Hepatocyte (in vitro differentiated cells): ENCODE measurements around the gene RACGAP1. TPM values are rescaled to one million over a fixed set of nuclear protein-coding genes. Genes with fewer than 3 reads are reported as not detected.

Source experiments
- DNase-seq: peaks from one replicate; pipeline ENCODE4 v3.0.0-alpha.2; 2016; ENCODE audit warnings: low spot score
- H2AFZ ChIP-seq: fragments of 200-600 bp; sonication (generic); 2 replicates; pipeline ENCODE4 v1.6.0; 2016; ENCODE audit warnings: antibody characterized with exemption, mild to moderate bottlenecking
- H3K27ac ChIP-seq: fragments of 200-600 bp; sonication (generic); 2 replicates; pipeline ENCODE4 v1.5.1; 2016; ENCODE audit warnings: mild to moderate bottlenecking
- H3K27me3 ChIP-seq: fragments of 200-600 bp; sonication (generic); 2 replicates; pipeline ENCODE4 v1.6.1; 2016
- H3K36me3 ChIP-seq: fragments of 200-600 bp; sonication (generic); replicated peaks from 2 replicates; pipeline ENCODE4 v1.5.1; 2016; ENCODE audit warnings: low read depth; ENCODE audit not compliant: insufficient read depth
- H3K4me1 ChIP-seq: fragments of 200-600 bp; sonication (generic); 2 replicates; pipeline ENCODE4 v1.5.1; 2016; ENCODE audit warnings: mild to moderate bottlenecking, moderate library complexity; ENCODE audit not compliant: insufficient read depth
- H3K4me2 ChIP-seq: fragments of 200-600 bp; sonication (generic); 2 replicates; pipeline ENCODE4 v1.6.0; 2016
- H3K4me3 ChIP-seq: fragments of 200-600 bp; sonication (generic); 2 replicates; pipeline ENCODE4 v1.5.1; 2016; ENCODE audit warnings: mild to moderate bottlenecking
- H3K79me2 ChIP-seq: fragments of 200-600 bp; sonication (generic); 2 replicates; pipeline ENCODE4 v1.6.0; 2017; ENCODE audit warnings: mild to moderate bottlenecking
- H3K9me2 ChIP-seq: fragments of 200-600 bp; sonication (generic); replicated peaks from 2 replicates; pipeline ENCODE4 v1.6.0; 2017; ENCODE audit warnings: mild to moderate bottlenecking; ENCODE audit not compliant: insufficient read depth
- H3K9me3 ChIP-seq: fragments of 200-600 bp; sonication (generic); 2 replicates; pipeline ENCODE4 v1.5.1; 2016; ENCODE audit warnings: low read depth, mild to moderate bottlenecking
- H4K20me1 ChIP-seq: fragments of 200-600 bp; sonication (generic); 2 replicates; pipeline ENCODE4 v1.6.0; 2016; ENCODE audit warnings: mild to moderate bottlenecking; ENCODE audit not compliant: insufficient read depth, poor library complexity, severe bottlenecking
- EZH2 ChIP-seq: fragments of 200-600 bp; sonication (generic); IDR thresholded peaks from 2 replicates; pipeline ENCODE4 v1.6.1; 2016; ENCODE audit warnings: antibody characterized with exemption, mild to moderate bottlenecking, borderline replicate concordance
- EZH2phosphoT487 ChIP-seq: fragments of 200-600 bp; sonication (generic); IDR thresholded peaks from one replicate; pipeline ENCODE4 v1.6.1; 2018; ENCODE audit warnings: antibody characterized with exemption, mild to moderate bottlenecking, low read depth, moderate library complexity; ENCODE audit not compliant: unreplicated experiment, severe bottlenecking
- WGBS: methylation state at CpG from one replicate; pipeline ENCODE4 v1.1.6; 2016; ENCODE audit warnings: low lambda C conversion rate; ENCODE audit errors: missing lambda C conversion rate; 5-methylcytosine and 5-hydroxymethylcytosine counted together
- polyA plus RNA-seq: library from polyadenylated mRNA; unstranded; fragments of >200 nt; fragmentation: Nextera tagmentation; extraction: Ambion mirVana; gene quantifications from 2 replicates; pipeline ENCODE4 v1.2.1, GENCODE V29; 2016
- total RNA-seq: library from RNA; depleted of rRNA; stranded (reverse); fragments of >200 nt; gene quantifications from 2 replicates; pipeline ENCODE4 v1.2.3, GENCODE V29; 2014
- TF ChIP-seq, protein P1 (sequence below): fragments of 200-600 bp; sonication (generic); IDR thresholded peaks from 2 replicates; pipeline ENCODE4 v1.5.1; 2016; ENCODE audit warnings: antibody characterized with exemption, mild to moderate bottlenecking; ENCODE audit not compliant: poor library complexity

RACGAP1 gene
- total and polyA plus RNA-seq, 2 experiments from 2014 or later = 17.3 to 22.1 TPM

DNA sequence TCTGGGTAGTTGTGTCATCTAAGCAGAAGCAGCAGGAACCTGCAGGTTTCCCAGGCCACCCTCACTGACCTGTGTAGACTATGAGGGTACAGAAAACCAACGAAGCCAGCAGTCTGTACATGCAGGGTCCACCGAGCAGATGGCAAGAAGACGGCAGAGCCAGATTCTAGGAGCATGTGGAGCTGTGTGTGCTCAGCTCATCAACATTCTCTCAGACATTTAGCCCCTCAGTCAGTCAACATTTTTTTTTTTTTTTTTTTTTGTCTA lies 24.8 kb upstream of the RACGAP1 start:
- H2AFZ ChIP-seq = no peak overlapping the region
- H3K36me3 ChIP-seq = no peaks in the 10 kb centered on the region
- peak overlapping the region; percentile 68 for H3K4me2 ChIP-seq
- no peaks in the 10 kb centered on the region for H3K79me2 ChIP-seq
- H3K27me3 ChIP-seq = peaks cover 11% of the 10 kb centered on the region
- no peak overlapping the region for H3K27ac ChIP-seq
- no peak overlapping the region for H3K4me3 ChIP-seq
- no peak for TF ChIP-seq EZH2
- TF ChIP-seq EZH2phosphoT487 = no peak
- TF ChIP-seq, protein P1, sequence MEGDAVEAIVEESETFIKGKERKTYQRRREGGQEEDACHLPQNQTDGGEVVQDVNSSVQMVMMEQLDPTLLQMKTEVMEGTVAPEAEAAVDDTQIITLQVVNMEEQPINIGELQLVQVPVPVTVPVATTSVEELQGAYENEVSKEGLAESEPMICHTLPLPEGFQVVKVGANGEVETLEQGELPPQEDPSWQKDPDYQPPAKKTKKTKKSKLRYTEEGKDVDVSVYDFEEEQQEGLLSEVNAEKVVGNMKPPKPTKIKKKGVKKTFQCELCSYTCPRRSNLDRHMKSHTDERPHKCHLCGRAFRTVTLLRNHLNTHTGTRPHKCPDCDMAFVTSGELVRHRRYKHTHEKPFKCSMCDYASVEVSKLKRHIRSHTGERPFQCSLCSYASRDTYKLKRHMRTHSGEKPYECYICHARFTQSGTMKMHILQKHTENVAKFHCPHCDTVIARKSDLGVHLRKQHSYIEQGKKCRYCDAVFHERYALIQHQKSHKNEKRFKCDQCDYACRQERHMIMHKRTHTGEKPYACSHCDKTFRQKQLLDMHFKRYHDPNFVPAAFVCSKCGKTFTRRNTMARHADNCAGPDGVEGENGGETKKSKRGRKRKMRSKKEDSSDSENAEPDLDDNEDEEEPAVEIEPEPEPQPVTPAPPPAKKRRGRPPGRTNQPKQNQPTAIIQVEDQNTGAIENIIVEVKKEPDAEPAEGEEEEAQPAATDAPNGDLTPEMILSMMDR = no peak
- H3K9me3 ChIP-seq = no peaks in the 10 kb centered on the region
- peaks cover 15% of the 10 kb centered on the region for H3K4me1 ChIP-seq
- DNase-seq = no peak
- H3K9me2 ChIP-seq = no peaks in the 10 kb centered on the region
- H4K20me1 ChIP-seq = no peaks in the 10 kb centered on the region
- 68% methylated on average over 3 of the region's 3 CpGs for WGBS

DNA sequence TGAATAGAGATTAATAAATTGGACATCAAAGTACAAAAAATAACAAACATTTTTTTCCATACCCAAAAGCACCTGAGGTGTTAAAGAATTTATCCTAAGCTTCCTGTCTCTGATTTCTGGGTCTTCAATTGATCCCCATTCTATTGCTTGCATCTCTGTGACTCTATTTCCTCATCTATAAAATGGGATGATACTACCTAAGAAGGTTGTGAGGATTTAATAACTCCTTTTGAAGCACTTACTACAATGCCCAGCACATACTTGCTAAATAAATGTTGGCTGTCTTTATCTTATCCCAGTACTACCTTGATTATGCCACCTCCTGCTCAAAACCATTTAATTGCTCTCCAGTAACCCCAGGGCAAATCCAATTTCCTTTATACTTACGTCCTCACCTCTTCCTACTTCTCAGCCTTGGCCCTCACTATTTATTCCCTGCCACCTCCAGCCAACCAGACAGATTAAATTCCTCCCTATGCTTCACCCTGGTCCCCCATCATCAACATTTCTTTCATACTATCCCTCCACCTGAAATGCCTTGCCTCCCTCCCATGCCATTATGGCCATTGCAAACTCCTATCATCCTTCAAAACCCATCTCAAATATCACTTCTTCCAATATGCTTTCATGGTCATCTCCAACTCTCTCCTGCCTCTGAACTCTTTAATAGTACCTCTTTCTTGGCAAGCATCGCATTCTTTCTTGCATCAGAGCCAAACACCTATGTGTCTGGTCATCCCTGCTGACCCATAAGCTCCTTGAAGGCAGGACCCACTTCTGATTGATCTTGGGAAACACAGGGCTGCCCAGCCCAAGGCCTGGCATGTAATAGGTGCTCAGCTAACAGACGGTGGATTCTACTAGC lies 24.2 kb upstream of the RACGAP1 start:
- Histone ChIP-seq H3K9me3 (no peaks in the 10 kb centered on the region), H3K4me2 (peak overlapping the region; percentile 68), H3K36me3 (no peaks in the 10 kb centered on the region), H3K4me1 (peaks cover 15% of the 10 kb centered on the region), H2AFZ (no peak overlapping the region), H3K4me3 (no peak overlapping the region), H4K20me1 (no peaks in the 10 kb centered on the region), H3K27me3 (peaks cover 11% of the 10 kb centered on the region), H3K27ac (no peak overlapping the region), H3K9me2 (no peaks in the 10 kb centered on the region), H3K79me2 (no peaks in the 10 kb centered on the region)
- 89% methylated on average over 3 of the region's 3 CpGs for WGBS
- no peak for TF ChIP-seq EZH2phosphoT487
- TF ChIP-seq, protein P1 = no peak
- TF ChIP-seq EZH2 = no peak
- DNase-seq = no peak

DNA sequence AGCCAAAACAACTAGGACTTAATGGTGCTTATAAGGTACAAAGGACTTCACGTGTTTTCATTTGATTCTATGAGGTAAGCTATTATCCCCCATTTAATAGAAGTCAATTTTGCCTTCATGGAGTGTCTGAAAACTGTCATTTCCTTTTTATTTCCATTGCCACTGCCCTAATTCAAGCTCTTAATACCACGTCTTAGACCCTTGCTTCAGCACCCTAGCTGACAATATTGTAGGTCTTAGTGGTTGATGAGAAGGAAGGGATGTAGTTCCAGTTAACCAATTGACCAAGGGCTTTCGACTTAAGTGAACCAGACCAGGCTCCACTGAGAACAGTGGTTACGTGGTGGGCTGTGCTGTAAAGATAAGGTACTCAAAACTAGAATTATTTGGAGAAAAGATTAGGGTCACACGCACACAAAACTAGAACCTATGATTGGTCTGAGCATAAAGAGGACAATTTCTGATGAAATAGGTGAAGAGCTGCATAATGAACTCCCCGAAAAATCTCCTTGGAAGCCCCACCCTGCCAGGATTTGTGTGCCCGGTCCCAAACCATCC lies 22.5 kb upstream of the RACGAP1 start:
- DNase-seq = no peak
- peaks cover 11% of the 10 kb centered on the region for H3K27me3 ChIP-seq
- no peaks in the 10 kb centered on the region for H4K20me1 ChIP-seq
- WGBS = 88% methylated on average over 7 of the region's 7 CpGs
- no peaks in the 10 kb centered on the region for H3K79me2 ChIP-seq
- H3K9me2 ChIP-seq = no peaks in the 10 kb centered on the region
- no peaks in the 10 kb centered on the region for H3K9me3 ChIP-seq
- H3K36me3 ChIP-seq = no peaks in the 10 kb centered on the region
- peaks cover 15% of the 10 kb centered on the region for H3K4me1 ChIP-seq
- TF ChIP-seq EZH2 (no peak), EZH2phosphoT487 (no peak)
- TF ChIP-seq, protein P1 = no peak
- H3K27ac ChIP-seq = no peak overlapping the region
- H3K4me2 ChIP-seq = no peak overlapping the region
- H2AFZ ChIP-seq = no peak overlapping the region
- H3K4me3 ChIP-seq = no peak overlapping the region
